Aorta (tissue), 5 donors: ENCODE data around the gene C12orf43. TPM values are rescaled to one million over a fixed set of nuclear protein-coding genes. Genes with fewer than 3 reads are reported as not detected.

ENCODE experiments used
- ATAC-seq: fragments of 200-7000 bp; cut with Tn5 transposase; one replicate; pipeline ENCODE4 v1.9.1; 2022; ENCODE audit warnings: moderate library complexity; ENCODE audit not compliant: low FRiP score
- DNase-seq, 2 donors: peaks; one replicate each; pipeline ENCODE4 v3.0.0-alpha.2; 2020
- H3K27ac ChIP-seq, 2 donors: one replicate each; pipeline ENCODE4 v1.5.1; 2013; ENCODE audit warnings: low read length in 2 of 2, mild to moderate bottlenecking in 2 of 2, moderate library complexity in 2 of 2, control low read depth in 1 of 2, inconsistent platforms in 1 of 2, low read depth in 1 of 2
- H3K27me3 ChIP-seq, 2 donors: one replicate each; pipeline ENCODE4 v1.6.1; 2013; ENCODE audit warnings: control low read depth in 1 of 2, low read length in 1 of 2, mild to moderate bottlenecking in 1 of 2, moderate library complexity in 1 of 2; ENCODE audit not compliant: insufficient read depth in 2 of 2, control insufficient read depth in 1 of 2
- H3K36me3 ChIP-seq, 2 donors: one replicate each; pipeline ENCODE4 v1.6.1; 2013; ENCODE audit warnings: control low read depth in 1 of 2, low read length in 1 of 2, mild to moderate bottlenecking in 1 of 2; ENCODE audit not compliant: insufficient read depth in 2 of 2, control insufficient read depth in 1 of 2
- H3K4me1 ChIP-seq, 2 donors: one replicate each; pipeline ENCODE4 v1.6.1; 2013; ENCODE audit warnings: low read length in 2 of 2, control low read depth in 1 of 2, mild to moderate bottlenecking in 1 of 2, moderate library complexity in 1 of 2; ENCODE audit not compliant: insufficient read depth in 2 of 2, control insufficient read depth in 1 of 2
- H3K4me3 ChIP-seq, 2 donors: one replicate each; pipeline ENCODE4 v1.5.1; 2013; ENCODE audit warnings: low read length in 2 of 2, control low read depth in 1 of 2, mild to moderate bottlenecking in 1 of 2
- H3K9me3 ChIP-seq: one replicate; pipeline ENCODE4 v1.6.1; 2013; ENCODE audit warnings: mild to moderate bottlenecking, low read length; ENCODE audit not compliant: control insufficient read depth
- WGBS, 2 donors: extraction: QIAGEN DNeasy Blood & Tissue Kit; methylation state at CpG; one replicate each; pipeline ENCODE4 v1.1.7; 2013; 5-methylcytosine and 5-hydroxymethylcytosine counted together
- intact Hi-C, 2 donors: fragments of 100-400 bp; cut with DNase I; formaldehyde crosslinking; loops; one replicate each; pipeline versions ENCODE4 v1.14.2 to v1.15.0; 2022
- polyA plus RNA-seq, 2 donors: library from polyadenylated mRNA; stranded (reverse); fragments of 200-250 nt; gene quantifications; one replicate each; pipeline ENCODE4 v1.2.3, GENCODE V29; 2013
- total RNA-seq, 2 donors: library from RNA; stranded (reverse); fragmentation: NEBNext Ultra II Directional; extraction: Animal tissue kit (Norgen Biotek cat#: 25700); gene quantifications; one replicate each; pipeline ENCODE4 v1.2.1, GENCODE V29; 2021
- donor health status: healthy with polysubstance abuse.
- donor health status: Bipolar disorder and iron deficiency.
- donor health status: DM: no; HTN: no; CAD: no.
- donor health status: DM: no; HTN: no; CAD: no.
- donor health status: DM: yes; HTN: yes; CAD: no.

C12orf43 gene
- total and polyA plus RNA-seq, 4 donors: 11.3 to 15.7 (median 13.5) TPM

- 86% methylated on average over 6 of the region's 6 CpGs for WGBS, 2 donors
- no peak overlapping the region for H3K4me3 ChIP-seq
- no peak overlapping the region for H3K27ac ChIP-seq
- intact Hi-C loops: no loop called here
- H3K27me3 ChIP-seq: no peaks in the 10 kb centered on the region
- ATAC-seq (no peak), DNase-seq (no peak)
- no peaks in the 10 kb centered on the region for H3K4me1 ChIP-seq
- H3K9me3 ChIP-seq: no peaks in the 10 kb centered on the region
- H3K36me3 ChIP-seq: no peaks in the 10 kb centered on the region
These were observed 20.6 kb upstream of the C12orf43 start for GRCh38 chr12:121036810-121037326.

GRCh38 chr12:121034616-121035305 is 18.5 kb upstream of the C12orf43 start:
- intact Hi-C loops: no loop called here
- no peaks in the 10 kb centered on the region for H3K9me3 ChIP-seq
- ATAC-seq (no peak), DNase-seq (no peak)
- H3K36me3 ChIP-seq: no peaks in the 10 kb centered on the region
- no peaks in the 10 kb centered on the region for H3K27me3 ChIP-seq
- H3K4me3 ChIP-seq: no peak overlapping the region
- no peak overlapping the region for H3K27ac ChIP-seq
- H3K4me1 ChIP-seq: no peaks in the 10 kb centered on the region
- 77 to 83% methylated on average over 9 of the region's 9 CpGs for WGBS, 2 donors

GRCh38 chr12:121033625-121034349 is 17.5 kb upstream of the C12orf43 start:
- Histone ChIP-seq H3K27ac (no peak overlapping the region), H3K27me3 (no peaks in the 10 kb centered on the region), H3K4me3 (no peak overlapping the region), H3K9me3 (no peaks in the 10 kb centered on the region), H3K4me1 (no peaks in the 10 kb centered on the region), H3K36me3 (no peaks in the 10 kb centered on the region)
- ATAC-seq: no peak
- no peak for DNase-seq
- 78 to 83% methylated on average over 10 of the region's 10 CpGs for WGBS, 2 donors
- intact Hi-C loops: no loop called here

GRCh38 chr12:121030576-121031212 is 14.4 kb upstream of the C12orf43 start:
- H3K4me1 ChIP-seq: no peaks in the 10 kb centered on the region
- H3K9me3 ChIP-seq: no peaks in the 10 kb centered on the region
- H3K27me3 ChIP-seq: no peaks in the 10 kb centered on the region
- H3K4me3 ChIP-seq: no peak overlapping the region
- intact Hi-C loops: no loop called here
- H3K36me3 ChIP-seq: no peaks in the 10 kb centered on the region
- 66 to 70% methylated on average over 10 of the region's 10 CpGs for WGBS, 2 donors
- DNase-seq (no peak), ATAC-seq (no peak)
- H3K27ac ChIP-seq: no peak overlapping the region

- H3K27ac ChIP-seq: no peak overlapping the region
- H3K4me1 ChIP-seq: no peaks in the 10 kb centered on the region
- intact Hi-C loops: no loop called here
- no peaks in the 10 kb centered on the region for H3K36me3 ChIP-seq
- H3K4me3 ChIP-seq: no peak overlapping the region
- WGBS, 2 donors: 87 to 90% methylated on average over 10 of the region's 10 CpGs
- DNase-seq: no peak
- no peaks in the 10 kb centered on the region for H3K9me3 ChIP-seq
- no peaks in the 10 kb centered on the region for H3K27me3 ChIP-seq
- ATAC-seq: no peak
These were observed 10.2 kb upstream of the C12orf43 start for GRCh38 chr12:121026274-121027045.

- Histone ChIP-seq H3K4me3 (no peak overlapping the region), H3K27me3 (no peaks in the 10 kb centered on the region), H3K4me1 (no peaks in the 10 kb centered on the region), H3K36me3 (no peaks in the 10 kb centered on the region), H3K9me3 (no peaks in the 10 kb centered on the region), H3K27ac (no peak overlapping the region)
- DNase-seq (no peak), ATAC-seq (no peak)
- 91% methylated on average over 11 of the region's 11 CpGs for WGBS, 2 donors
- intact Hi-C loops: no loop called here
These were observed 9.3 kb upstream of the C12orf43 start for GRCh38 chr12:121025442-121026226.

- intact Hi-C loops: no loop called here
- Histone ChIP-seq H3K9me3 (no peaks in the 10 kb centered on the region), H3K27ac (no peak overlapping the region), H3K4me1 (no peaks in the 10 kb centered on the region), H3K36me3 (no peaks in the 10 kb centered on the region), H3K27me3 (no peaks in the 10 kb centered on the region), H3K4me3 (no peak overlapping the region)
- no peak for ATAC-seq
- no peak for DNase-seq
- 70 to 72% methylated on average over 8 of the region's 8 CpGs for WGBS, 2 donors
These were observed 7.5 kb upstream of the C12orf43 start for GRCh38 chr12:121023799-121024198.

GRCh38 chr12:121022713-121023112 is 6.4 kb upstream of the C12orf43 start:
- Histone ChIP-seq H3K4me3 (no peak overlapping the region), H3K9me3 (no peaks in the 10 kb centered on the region), H3K27me3 (no peaks in the 10 kb centered on the region), H3K4me1 (no peaks in the 10 kb centered on the region), H3K36me3 (no peaks in the 10 kb centered on the region), H3K27ac (no peak overlapping the region)
- intact Hi-C loops: no loop called here
- ATAC-seq: no peak
- WGBS, 2 donors: 64 to 70% methylated on average over 2 of the region's 2 CpGs
- DNase-seq: no peak
